Epidermal melanocyte (primary cell): ENCODE results near the gene LINS1.

ENCODE experiments used
- DNase-seq: peaks from one replicate; pipeline ENCODE4 v3.0.0; 2011; ENCODE audit warnings: low spot score; ENCODE audit not compliant: insufficient read length

LINS1 gene

DNA sequence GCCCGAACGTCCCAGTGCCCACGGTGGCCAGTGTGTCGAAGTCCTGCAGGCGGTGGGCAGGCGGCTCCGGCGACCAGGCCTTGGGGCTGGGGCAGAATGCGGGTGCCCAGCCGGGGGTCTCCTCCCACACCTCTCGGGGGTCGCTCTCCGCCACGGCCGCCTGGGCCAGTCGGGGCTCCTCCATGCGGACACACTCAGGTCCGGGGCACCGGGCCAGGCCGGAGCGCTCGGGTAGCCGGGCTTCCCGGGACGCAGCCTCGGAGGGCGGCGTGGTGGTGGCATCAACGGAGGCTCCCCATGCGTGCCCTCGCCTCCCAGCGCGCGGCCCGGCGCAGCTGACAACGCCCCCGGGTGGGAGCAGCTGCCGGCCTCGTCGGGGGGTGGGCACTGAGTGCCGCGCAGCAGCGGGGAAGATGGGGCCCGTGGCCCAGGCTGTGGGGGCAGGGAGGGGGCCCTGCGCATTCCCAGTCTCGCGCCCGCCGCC lies 43.2 kb downstream of the LINS1 start:
- no peak for DNase-seq

DNA sequence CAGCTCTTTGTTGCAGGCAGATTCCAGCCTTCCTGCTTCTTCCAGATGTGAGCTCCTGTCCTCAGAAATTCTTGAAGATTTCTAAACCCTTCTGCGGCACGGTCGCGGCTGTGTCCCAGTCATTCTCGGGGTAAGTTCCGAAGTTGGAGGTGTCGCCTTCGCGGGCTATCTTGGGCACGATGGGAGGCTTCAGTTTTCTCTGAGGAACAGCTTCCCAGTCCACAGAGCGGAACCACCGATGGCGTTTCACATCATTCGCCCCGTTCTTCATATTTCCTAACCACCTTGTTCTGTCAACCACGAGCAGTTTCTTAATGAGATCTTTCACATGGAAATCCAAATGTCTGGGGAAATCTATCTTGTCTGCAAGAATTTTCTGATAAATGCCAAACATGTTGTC lies 48.5 kb downstream of the LINS1 start:
- no peak for DNase-seq

DNA sequence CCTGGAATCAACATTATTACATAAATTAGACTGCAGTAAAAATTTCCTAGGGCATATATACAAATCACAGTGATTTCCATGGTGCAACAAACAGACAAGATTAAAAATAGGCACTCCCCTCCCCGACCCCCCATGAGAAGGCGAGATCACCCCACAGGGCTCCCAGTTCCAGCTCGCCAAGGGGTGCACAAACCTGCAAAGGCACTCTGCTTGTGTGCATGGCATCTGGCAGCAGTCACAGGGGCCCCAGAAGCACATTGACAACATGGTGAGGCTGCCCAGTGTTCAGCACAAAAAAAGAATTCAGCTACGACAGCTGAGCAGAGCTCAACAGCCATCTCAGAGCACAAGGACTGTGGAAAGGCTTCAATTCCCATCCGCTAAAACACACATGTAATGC lies 54.0 kb downstream of the LINS1 start:
- DNase-seq = no peak

DNA sequence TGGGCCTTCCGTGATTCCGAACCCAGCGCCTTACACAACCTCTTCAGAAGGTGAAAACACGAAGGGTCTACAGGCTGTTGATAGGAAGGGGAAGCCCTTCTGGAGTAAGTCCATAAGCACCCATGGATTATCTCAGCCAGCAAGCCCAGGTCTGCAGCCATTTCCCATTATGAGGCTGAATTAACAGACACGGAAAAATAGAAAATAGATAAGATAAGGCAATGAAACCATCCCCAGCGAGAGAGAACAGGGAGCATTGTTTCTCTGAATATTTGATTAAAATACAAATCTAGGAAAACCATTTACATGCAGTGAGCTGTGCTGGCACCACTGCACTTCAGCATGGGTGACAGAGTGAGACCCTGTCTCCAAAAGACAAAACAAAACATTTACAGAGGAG lies 57.0 kb downstream of the LINS1 start:
- no peak for DNase-seq

DNA sequence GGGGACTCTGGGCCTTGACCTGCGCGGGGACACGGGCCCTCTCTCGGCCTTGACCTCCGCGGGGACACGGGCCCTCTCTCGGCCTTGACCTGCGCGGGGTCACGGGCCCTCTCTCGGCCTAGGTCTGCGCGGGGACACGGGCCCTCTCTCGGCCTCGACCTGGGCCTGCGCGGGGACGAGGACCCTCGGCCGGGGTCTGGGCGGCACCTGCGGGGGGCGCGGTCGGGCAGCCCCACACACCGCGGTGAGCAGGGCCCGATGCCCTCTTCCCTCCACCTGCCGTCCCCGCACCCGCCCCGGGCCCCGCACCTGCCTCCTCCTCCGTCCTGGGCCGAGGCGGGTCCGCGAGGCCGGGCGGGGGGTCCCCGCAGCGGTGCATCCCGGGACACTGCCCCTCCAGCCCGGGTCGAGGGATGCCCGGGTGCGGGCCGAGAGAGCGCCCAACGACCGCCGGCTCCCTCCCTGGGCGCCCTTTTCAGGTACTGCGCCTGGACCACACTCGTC lies 57.6 kb downstream of the LINS1 start:
- DNase-seq = no peak

DNA sequence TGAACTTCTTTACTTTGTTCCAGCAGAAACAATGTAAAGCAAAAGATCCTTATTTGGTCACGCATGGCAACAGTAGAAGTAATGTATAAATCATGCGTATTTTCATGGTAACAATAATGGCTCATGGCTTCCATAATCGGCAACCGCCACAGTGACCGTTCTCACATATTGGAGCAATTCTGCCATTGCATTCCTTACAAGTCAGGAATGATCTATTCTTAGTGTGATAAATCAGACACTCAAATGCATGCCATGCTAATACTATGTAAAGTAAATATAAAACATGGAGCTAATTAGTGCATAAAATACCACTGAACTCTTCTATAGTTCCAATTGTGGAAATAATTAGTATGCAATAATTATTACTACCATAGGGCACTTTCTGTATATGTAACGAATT lies 59.7 kb downstream of the LINS1 start:
- DNase-seq = no peak

DNA sequence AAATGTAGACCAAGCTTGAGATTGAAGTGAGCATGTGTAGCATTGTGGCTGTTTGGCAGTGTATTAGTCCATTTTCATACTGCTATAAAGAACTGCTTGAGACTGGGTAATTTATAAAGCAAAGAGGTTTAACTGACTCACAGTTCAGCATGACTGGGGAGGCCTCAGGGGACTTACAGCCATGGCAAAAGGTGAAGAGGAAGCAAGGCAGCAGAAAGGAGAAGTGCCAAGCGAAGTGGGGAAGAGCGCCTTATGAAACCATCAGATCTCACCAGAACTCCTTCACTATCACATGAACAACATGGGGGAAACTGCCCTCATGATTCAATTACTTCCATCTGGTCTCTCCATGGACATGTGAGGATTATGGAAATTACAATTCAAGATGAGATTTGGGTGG lies 64.7 kb downstream of the LINS1 start:
- DNase-seq = no peak

DNA sequence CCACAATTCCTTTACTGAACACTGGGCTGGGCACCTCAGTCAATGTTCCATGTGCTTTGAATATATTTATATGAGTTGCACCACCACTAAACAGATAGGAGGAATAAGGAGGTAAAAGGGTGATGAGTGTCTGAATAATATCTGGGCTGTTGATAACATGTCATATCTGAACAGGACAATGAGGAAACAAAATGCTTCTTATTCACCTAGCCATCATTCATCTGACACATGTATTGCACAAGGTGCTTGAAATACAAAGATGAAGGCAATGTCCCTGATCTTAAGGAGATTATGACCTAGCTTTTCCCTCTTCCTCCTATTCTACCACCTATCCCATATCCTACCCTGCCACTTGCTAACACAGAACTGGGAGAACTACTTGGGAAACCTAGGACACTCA lies 65.3 kb downstream of the LINS1 start:
- DNase-seq = no peak

DNA sequence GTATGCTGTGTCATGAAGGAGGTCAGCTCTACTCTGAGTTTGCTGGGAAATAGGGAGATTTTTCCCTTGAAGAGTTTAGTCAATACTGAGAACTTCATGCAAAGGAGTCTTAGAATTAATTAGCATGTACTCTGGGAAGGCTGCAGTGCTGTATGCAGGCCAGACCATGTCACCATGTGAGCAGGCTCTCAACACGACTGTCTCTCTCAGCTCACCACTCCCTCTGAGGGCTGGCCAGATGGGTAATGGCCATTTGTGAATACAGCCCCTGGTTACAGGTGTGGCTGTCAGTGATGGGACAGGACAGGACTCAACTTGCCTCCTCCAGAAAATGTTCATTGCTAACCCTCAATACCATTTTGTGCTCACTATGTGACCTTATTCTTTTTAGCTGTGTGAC lies 68.1 kb downstream of the LINS1 start:
- no peak for DNase-seq

DNA sequence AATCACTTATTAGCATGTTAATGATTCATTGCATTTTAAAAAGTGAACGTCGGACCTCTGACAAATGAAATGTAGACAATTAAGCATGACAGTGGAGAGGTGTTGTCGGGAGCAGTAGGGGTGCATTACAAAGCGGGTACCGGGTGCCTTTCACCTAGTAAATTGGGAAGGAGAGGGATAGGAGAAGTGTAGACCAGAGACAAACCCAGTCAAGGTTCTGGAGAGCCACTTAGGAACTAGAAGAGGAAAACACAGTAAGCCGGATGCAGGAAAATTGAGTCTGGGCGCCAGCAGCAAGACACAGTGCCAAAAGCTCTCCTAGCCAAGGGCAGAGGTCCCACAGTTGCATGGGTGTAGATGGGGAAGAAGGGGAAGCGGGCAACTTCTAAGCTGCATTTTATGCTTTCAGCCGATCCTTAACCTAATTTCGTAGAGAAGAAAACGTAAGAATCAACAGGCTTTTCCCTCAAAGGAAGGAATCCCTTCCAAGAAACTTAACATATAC lies 70.1 kb downstream of the LINS1 start:
- DNase-seq = no peak

DNA sequence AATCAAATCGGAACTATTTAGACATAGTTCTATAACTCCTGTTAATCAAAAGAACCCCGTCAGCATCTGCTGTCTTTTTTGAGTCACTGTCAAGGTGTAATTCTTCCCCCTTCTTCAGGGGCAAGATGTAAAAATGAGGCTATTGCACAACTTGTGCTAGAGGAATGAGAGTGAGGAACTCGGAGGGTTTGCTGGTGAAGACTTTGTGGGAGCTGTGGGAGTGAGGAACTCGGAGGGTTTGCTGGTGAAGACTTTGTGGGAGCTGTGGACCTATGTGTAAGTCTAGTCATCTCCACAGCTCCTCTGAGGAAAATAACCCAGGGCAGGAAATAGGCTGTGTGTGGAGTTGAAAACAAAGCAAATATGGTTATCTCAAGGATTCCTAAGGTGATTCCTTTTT lies 70.8 kb downstream of the LINS1 start:
- no peak for DNase-seq

DNA sequence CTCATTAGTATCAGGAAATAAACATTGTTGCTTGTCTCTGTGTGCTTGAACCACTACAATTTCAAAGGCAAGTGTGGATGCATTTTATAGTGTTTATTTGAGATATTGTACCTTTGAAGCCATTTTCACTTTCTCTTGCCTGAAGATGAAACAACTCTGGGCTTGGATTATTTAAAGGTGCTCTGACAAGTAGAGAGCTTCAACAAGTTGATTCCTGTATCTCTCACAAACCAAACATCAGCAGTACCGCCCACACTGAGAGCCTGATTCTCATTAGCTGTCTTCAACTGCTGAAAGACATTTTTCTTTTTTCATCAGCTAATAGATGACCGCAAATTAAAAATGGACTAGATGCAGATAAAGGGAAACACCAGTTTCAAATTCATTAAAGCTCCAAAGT lies 72.4 kb downstream of the LINS1 start:
- no peak for DNase-seq

DNA sequence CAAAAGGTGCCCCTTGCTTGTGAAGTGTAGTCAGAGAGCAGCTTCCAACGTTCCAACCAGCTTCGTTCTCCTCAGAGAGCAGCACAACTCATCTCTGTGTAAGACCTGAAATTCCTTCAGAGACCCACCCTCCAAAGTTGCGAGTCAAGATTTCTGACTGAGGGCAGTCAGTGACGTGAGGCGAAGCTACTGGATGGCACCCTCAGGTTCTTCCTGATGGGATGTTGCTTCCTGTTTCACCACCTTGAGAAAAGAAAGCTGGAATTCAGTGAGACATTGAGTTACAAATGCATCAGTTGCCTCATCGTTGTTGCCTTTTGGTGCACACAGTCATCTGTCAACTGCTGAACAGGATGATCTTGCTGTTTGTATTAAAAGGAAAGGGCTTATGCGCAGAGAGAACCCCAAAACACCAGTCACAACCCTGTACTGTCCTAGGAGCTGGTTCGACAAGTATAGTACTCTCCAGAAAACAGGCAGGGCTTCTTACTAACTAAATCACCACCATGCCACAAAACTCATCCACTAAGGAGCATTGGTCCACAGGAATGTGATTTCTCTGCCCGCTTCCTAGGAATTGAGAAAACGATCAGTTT lies 73.1 kb downstream of the LINS1 start, which contains the start of gene CERS3:
TSS of gene CERS3 (minus strand) at position 118 of the 596 bp plus-strand sequence. CDS start 27,101 bp downstream, outside the sequence.
- DNase-seq = no peak

DNA sequence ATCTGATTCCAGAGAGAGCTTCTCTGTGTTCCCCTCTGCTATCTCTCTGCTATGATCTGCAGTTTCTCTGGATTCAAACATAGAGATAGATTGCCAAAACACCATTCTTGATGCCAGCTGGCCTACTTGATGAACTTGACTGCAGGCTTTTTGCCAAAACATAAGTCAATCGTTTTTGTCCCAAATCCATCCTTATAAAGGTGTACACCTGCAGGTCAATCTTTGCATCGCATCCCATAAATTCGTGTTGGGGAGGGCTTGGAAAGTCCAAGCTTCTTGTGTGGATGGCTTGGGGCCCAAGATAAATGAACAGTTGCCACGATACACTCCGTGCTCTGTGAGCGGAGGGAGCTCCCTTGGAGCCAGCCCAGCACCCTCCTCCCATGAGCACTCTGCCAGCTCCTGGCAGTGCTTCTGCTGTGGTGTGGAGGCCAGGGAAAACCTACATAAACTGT lies 75.9 kb downstream of the LINS1 start:
- no peak for DNase-seq

DNA sequence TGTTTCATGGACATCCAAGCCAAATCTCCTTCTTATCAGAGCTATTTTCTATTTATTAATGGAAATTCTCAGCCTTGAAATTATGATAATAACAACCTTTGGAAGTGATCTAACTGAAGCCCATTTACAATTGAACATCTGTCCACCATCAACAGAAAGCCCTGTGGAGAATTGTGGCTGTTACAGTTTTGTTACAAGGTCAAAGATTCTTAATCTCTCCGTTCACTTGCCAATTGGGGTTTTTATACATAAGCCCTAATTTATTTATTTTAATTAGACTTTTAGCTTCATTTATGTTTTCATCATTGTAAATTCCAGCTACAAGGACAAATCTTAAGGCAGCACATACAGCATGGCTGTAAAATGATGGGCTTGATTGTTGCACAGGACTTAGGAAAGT lies 76.5 kb downstream of the LINS1 start:
- DNase-seq = no peak

DNA sequence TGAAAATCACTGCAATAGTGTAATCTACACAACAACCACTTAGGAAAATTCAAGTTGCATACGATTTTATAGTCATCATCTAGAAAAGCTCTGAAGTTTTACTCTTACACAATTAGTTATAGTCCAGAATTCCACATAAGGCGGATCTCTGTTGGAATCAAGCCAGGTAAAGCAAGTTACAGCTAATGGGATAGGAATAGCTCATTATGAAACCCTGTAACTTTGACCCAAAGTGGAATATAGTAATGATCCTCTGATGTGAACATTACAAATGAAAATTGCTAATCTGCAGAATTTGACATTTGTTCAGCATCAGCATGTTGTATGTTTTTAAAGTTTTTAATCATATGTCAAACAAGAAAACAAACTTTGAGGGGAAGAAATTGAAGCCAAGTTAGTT lies 77.7 kb downstream of the LINS1 start:
- no peak for DNase-seq

DNA sequence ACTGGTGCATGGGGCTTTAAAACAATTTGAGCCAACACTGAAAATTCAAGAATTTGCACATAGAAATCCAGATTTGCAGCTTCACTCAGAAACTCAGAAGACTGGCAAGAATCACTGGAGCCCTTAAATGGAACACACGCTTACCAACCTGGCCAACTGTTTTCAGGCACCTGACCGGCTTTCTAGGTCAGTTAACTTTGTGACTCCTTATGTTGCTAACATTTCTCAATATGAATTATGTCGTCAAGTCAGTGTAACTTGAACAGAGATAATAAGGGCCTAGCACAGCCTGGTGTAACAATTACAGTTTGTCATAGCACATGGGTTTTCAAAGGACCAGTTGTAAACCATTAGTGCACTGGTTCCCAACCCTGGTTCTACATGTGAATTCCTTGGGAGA lies 80.1 kb downstream of the LINS1 start:
- no peak for DNase-seq

DNA sequence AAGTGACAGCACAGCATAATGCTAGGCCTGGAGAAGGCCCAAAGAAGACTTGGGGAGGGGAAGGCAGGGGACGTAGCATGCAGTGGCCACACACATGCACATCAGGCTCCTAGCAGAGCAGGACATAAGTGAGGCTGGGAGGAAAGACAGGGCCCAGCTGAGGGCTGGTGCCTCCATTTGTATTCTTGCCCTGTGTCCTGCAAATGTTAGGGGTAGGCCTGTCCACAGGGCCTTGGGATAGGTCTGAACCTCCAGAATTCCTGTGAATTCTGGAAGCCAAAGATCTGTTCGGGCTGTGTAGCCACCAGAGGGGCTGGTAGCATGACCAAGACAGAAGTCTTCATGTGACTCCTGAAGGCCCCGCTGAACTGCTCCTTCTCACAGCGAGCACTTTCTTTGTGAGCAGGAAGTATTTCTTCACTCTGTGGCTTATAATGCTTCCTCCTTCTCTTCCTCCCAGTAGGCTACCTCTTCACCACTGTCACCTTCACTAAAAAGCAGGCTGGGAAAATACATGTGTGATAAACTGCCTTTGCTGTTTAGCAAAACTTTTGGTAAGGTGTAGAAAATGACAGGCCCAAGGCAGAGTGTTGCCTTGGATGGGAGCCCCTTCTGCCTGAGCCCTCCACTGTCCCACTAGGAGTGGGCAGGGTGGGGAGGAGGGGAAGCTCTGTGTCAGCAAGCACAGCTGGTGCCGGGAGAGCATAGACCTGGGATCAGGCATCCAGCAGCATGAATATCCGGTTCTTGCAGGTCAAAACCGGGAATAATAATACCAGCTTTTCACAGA lies 81.7 kb downstream of the LINS1 start:
- no peak for DNase-seq

DNA sequence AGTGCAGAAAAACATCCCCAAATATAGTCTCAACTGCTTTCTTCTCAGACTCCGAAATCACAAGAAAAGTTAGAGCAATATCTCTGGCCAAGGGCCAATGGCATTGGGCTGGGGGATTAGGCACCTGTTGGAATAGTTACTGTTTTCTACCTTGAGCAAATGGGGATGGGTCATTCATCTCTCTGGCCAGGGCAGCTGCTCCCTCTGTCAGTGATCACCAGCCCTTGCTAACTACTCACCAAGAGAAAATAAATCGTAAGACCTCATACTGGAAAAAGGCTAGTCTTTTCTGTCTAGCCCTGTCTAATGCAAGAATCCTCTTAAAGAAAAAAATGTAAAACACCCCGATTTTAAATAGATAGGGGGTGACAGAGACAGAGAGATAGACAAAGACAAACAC lies 84.1 kb downstream of the LINS1 start:
- DNase-seq = no peak
